GM10248 (cell line): ENCODE measurements around the gene BTRC.
"Not testable (repeated sequence)": the region's sequence is repeated elsewhere in the genome, so short reads cannot be mapped to it uniquely, and the experiment has no call there.

Experiments used
- CTCF ChIA-PET: fragments of 300-600 bp; sonication (Branson Sonifier 250); formaldehyde crosslinking; extraction: SDS; loops from one replicate; lab custom pipeline; 2021; ENCODE audit warnings: antibody characterized with exemption; lab: Yijun Ruan, JAX
- POLR2A ChIA-PET: fragments of 350-650 bp; sonication (Branson Sonifier 250); formaldehyde crosslinking; extraction: SDS; loops from one replicate; lab custom pipeline; 2020; ENCODE audit warnings: antibody characterized with exemption; lab: Yijun Ruan, JAX
- DNase-seq: peaks from one replicate; pipeline ENCODE4 v3.0.0; 2012; ENCODE audit errors: extremely low spot score
- CTCF ChIP-seq: IDR thresholded peaks from 2 replicates; pipeline ENCODE4 v1.5.1; 2012; ENCODE audit warnings: mild to moderate bottlenecking, low read depth; ENCODE audit errors: extremely low read depth, missing control alignments, control extremely low read depth

Gene BTRC

GRCh38 chr10:101356132-101356531 is 2.2 kb downstream of the BTRC start:
- ChIA-PET POLR2A (no interaction called here), CTCF (no interaction called here)
- TF ChIP-seq CTCF = no peak

GRCh38 chr10:101357958-101358357 is 4.0 kb downstream of the BTRC start:
- ChIA-PET CTCF (interaction anchor here (1.3 kb wide), 1 partner anchor 109 kb away, joined by 3 read pairs; no protein-coding TSS in a partner anchor), POLR2A (no interaction called here)
- no peak for TF ChIP-seq CTCF
- DNase-seq = no peak

More at GRCh38 chr10:101356132-101356531, 2.2 kb downstream of the BTRC start:
- DNase-seq = no peak

GRCh38 chr10:101358706-101359300 is 4.8 kb downstream of the BTRC start:
- TF ChIP-seq CTCF = no peak
- CTCF ChIA-PET = interaction anchor here (1.3 kb wide), 1 partner anchor 108 kb away, joined by 3 read pairs; no protein-coding TSS in a partner anchor
- DNase-seq = no peak
- POLR2A ChIA-PET = no interaction called here

- POLR2A ChIA-PET, CTCF ChIA-PET, DNase-seq: not testable (repeated sequence)
Observed at GRCh38 chr10:101360090-101360489, 6.1 kb downstream of the BTRC start.

- CTCF ChIA-PET, POLR2A ChIA-PET, DNase-seq: not testable (repeated sequence)
Observed at GRCh38 chr10:101360841-101361240, 6.9 kb downstream of the BTRC start.

GRCh38 chr10:101363850-101364400 is 10.0 kb downstream of the BTRC start:
- CTCF ChIA-PET = no interaction called here
- POLR2A ChIA-PET = no interaction called here

GRCh38 chr10:101364721-101365120 is 10.8 kb downstream of the BTRC start:
- ChIA-PET CTCF (no interaction called here), POLR2A (no interaction called here)
- DNase-seq = no peak
- no peak for TF ChIP-seq CTCF

More at GRCh38 chr10:101363850-101364400, 10.0 kb downstream of the BTRC start:
- DNase-seq = no peak
- TF ChIP-seq CTCF = no peak
